ENCODE measurements around the gene DUSP2. TPM values are rescaled to one million over a fixed set of nuclear protein-coding genes. Genes with fewer than 3 reads are reported as not detected.

The DUSP2 gene, protein sequence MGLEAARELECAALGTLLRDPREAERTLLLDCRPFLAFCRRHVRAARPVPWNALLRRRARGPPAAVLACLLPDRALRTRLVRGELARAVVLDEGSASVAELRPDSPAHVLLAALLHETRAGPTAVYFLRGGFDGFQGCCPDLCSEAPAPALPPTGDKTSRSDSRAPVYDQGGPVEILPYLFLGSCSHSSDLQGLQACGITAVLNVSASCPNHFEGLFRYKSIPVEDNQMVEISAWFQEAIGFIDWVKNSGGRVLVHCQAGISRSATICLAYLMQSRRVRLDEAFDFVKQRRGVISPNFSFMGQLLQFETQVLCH
- 100 to 1,000 TPM in 2 of 5 donors, 10 to 100 TPM in 3; 37.2 to 437 (median 54.0) TPM for total RNA-seq
- 169 TPM for total RNA-seq (2013)
- total RNA-seq = 20.1 to 1,603 (median 747) reads per million in 29 experiments

DNA sequence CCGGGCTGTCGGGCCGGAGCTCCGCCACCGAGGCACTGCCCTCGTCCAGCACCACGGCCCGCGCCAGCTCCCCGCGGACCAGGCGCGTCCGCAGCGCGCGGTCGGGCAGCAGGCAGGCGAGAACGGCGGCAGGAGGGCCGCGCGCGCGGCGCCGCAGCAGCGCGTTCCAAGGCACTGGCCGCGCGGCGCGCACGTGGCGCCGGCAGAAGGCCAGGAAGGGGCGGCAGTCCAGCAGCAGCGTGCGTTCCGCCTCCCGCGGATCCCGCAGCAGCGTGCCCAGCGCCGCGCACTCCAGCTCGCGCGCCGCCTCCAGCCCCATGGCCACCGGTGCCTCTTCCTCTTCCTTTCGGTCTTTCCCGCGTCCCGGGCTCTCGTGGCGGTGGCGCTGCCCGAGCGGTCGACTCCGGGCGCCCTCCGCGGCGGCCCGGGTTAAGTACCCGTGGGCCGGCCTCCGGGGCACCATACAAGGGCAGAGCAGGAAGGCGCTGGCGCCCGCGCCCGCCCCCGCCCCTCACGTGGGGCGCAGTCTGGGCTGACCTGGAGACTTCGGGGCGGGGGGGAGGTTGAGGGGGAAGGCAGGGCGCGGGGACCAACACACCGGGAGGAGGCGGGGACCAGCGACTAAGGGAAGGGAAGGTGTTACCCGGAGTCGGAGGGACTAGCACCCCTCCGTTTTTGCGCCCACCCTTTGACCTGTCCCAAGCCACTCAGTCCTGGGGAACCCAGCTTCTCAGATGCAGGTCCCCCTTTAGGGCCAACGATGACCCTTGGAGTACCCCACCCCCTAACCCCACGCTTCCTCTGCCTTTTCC, at the start of gene DUSP2:
TSS of gene DUSP2 (minus strand) at position 405 of the 812 bp plus-strand sequence. CDS start at position 319, 86 bp downstream.
- peak within 1 kb of the TSS; percentile 90 to 97 (median 92) for H3K4me3 Mint-ChIP-seq
- H3K4me1 Mint-ChIP-seq = peaks cover 66 to 77% (median 70%) of the 10 kb centered on the region in 3 donors
- Histone ChIP-seq H3K4me1 (ENCODE audit: control insufficient read depth in 1 of 2, extremely low read depth in 1 of 2, insufficient read depth in 2 of 2, low read length in 2 of 2) (peaks cover 34 to 87% of the 10 kb centered on the region in 2 experiments), H3K9me3 (no peaks in the 10 kb centered on the region), H3K4me3 (ENCODE audit: control insufficient read depth in 1 of 2, extremely low read depth in 1 of 2, low read length in 1 of 2) (peak within 1 kb of the TSS; percentile 77 to 89), H3K27ac (ENCODE audit: low read length) (peak within 1 kb of the TSS; percentile 95), H3K27me3 (replicated peaks in 1 of 2; ENCODE audit: control insufficient read depth in 2 of 2, extremely low read depth in 1 of 2, insufficient read depth in 2 of 2, low read length in 1 of 2) (no peaks in the 10 kb centered on the region), H3K36me3 (ENCODE audit: control insufficient read depth in 2 of 2, extremely low read depth in 1 of 2, insufficient read depth in 1 of 2, low read length in 1 of 2) (peaks cover 6 to 16% of the 10 kb centered on the region in 2 donors)
- 1% methylated on average over 81 of the region's 94 CpGs for WGBS (ENCODE audit: insufficient coverage)
- H3K27me3 Mint-ChIP-seq = no peaks in the 10 kb centered on the region
- H3K27ac Mint-ChIP-seq = peak within 1 kb of the TSS; percentile 97 to 99
- POLR2A ChIA-PET = interaction anchor here in 1 of 2 donors (0.8 kb wide), 1 partner anchor 15 kb away, joined by 3 read pairs; no protein-coding TSS in a partner anchor
- peaks cover 13% of the 10 kb centered on the region for H3K36me3 Mint-ChIP-seq
- peak; percentile 46 to 65 (median 63) for ATAC-seq (replicated peaks in 1 of 4)
- peak; percentile 74 to 93 (median 83) for DNase-seq
- CTCF ChIA-PET = interaction anchor here in 1 of 2 donors (1.7 to 4.1 kb wide), 2 partner anchors 29 to 30 kb away, joined by 7 to 33 read pairs; no protein-coding TSS in a partner anchor
- no peaks in the 10 kb centered on the region for H3K9me3 Mint-ChIP-seq

DNA sequence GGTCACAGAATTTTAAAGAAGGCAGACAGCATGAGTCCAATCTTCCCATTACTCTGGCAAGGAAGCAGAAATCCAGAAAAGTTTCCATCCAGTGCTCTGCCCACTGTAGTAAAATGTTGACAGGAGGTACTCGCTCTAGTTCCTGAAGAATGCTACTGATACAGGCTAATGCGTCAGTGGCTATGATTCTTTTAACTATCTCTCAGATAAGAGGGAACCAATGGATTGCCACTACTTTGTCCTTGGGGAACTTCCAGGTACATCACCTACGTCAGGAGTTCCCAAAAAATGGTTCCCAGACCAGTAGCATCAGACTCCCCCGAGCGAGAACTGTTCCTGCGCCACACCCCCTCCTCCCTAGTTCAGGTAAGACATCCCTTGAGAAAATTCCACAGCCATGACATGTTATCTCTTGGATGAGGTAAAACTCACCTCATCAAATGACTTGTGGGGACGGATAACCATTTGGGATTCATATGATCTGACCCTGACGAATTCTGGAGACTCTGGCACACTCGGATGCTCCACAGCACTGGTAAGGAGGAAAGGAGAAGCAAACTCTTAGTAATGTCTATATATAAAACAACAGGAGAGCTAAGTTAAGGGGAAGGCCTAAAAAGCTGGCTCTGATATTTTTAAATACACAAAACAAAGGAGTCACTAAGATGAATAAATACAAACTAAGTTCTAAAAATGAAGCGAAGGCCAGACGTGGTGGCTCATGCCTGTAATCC, 46.9 kb upstream of the DUSP2 start:
- DNase-seq = no peak
- no peaks in the 10 kb centered on the region for H3K9me3 ChIP-seq
- Mint-ChIP-seq H3K27me3 (no peaks in the 10 kb centered on the region), H3K9me3 (no peaks in the 10 kb centered on the region), H3K4me1 (peaks cover 7 to 21% (median 19%) of the 10 kb centered on the region in 3 donors), H3K36me3 (peaks cover 47% of the 10 kb centered on the region), H3K27ac (no peak overlapping the region), H3K4me3 (no peak overlapping the region)
- H3K27ac ChIP-seq (ENCODE audit: low read length) = no peak overlapping the region
- ATAC-seq (replicated peaks in 1 of 4) = no peak
- peaks cover 14 to 69% of the 10 kb centered on the region in 2 donors for H3K36me3 ChIP-seq (ENCODE audit: control insufficient read depth in 2 of 2, extremely low read depth in 1 of 2, insufficient read depth in 1 of 2, low read length in 1 of 2)
- H3K4me1 ChIP-seq (ENCODE audit: control insufficient read depth in 1 of 2, extremely low read depth in 1 of 2, insufficient read depth in 2 of 2, low read length in 2 of 2) = peaks cover 0 to 8% of the 10 kb centered on the region in 2 experiments
- CTCF ChIA-PET = no interaction called here
- no peaks in the 10 kb centered on the region for H3K27me3 ChIP-seq (replicated peaks in 1 of 2; ENCODE audit: control insufficient read depth in 2 of 2, extremely low read depth in 1 of 2, insufficient read depth in 2 of 2, low read length in 1 of 2)
- WGBS (ENCODE audit: insufficient coverage) = 100% methylated on average over 3 of the region's 11 CpGs
- POLR2A ChIA-PET = no interaction called here
- H3K4me3 ChIP-seq (ENCODE audit: control insufficient read depth in 1 of 2, extremely low read depth in 1 of 2, low read length in 1 of 2) = no peak overlapping the region

DNA sequence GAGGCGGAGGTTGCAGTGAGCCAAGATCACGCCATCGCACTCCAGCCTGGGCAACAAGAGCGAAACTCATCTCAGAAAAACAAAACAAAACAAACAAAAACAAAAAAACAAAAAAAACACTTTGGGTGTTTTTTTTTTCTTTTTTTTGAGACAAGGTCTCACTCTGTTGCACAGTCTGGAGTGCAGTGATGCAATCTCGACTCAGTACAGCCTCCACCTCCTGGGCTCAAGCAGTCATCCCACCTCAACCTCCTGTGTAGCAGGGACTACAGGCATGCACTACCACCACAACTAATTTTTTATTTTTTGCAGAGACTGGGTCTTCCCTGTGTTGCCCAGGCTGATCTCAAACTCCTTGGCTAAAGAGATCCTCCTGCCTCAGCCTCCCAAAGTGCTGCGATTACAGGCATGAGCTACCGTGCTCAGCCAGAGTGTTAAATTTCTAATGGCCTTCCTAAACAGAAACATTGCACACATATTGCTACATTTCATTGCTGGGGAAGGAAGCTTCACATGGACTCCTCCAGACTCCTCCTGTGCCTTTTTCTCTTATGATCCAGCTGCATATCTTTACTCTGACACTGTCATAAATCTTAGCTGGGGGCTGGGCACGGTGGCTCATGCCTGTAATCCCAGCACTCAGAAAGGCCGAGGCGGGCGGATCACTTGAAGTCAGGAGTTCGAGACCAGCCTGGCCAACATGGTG, 43.7 kb upstream of the DUSP2 start:
- Mint-ChIP-seq H3K4me1 (peaks cover 6 to 10% (median 8%) of the 10 kb centered on the region in 3 donors), H3K9me3 (no peaks in the 10 kb centered on the region), H3K4me3 (no peak overlapping the region), H3K36me3 (peaks cover 65% of the 10 kb centered on the region), H3K27me3 (no peaks in the 10 kb centered on the region), H3K27ac (no peak overlapping the region)
- DNase-seq = no peak
- Histone ChIP-seq H3K27me3 (replicated peaks in 1 of 2; ENCODE audit: control insufficient read depth in 2 of 2, extremely low read depth in 1 of 2, insufficient read depth in 2 of 2, low read length in 1 of 2) (no peaks in the 10 kb centered on the region), H3K36me3 (ENCODE audit: control insufficient read depth in 2 of 2, extremely low read depth in 1 of 2, insufficient read depth in 1 of 2, low read length in 1 of 2) (peaks cover 16 to 88% of the 10 kb centered on the region in 2 donors), H3K9me3 (no peaks in the 10 kb centered on the region), H3K27ac (ENCODE audit: low read length) (no peak overlapping the region), H3K4me3 (ENCODE audit: control insufficient read depth in 1 of 2, extremely low read depth in 1 of 2, low read length in 1 of 2) (no peak overlapping the region), H3K4me1 (ENCODE audit: control insufficient read depth in 1 of 2, extremely low read depth in 1 of 2, insufficient read depth in 2 of 2, low read length in 2 of 2) (peaks cover 0 to 2% of the 10 kb centered on the region in 2 experiments)
- POLR2A ChIA-PET = no interaction called here
- 100% methylated on average over 6 of the region's 12 CpGs for WGBS (ENCODE audit: insufficient coverage)
- ATAC-seq (replicated peaks in 1 of 4) = no peak
- CTCF ChIA-PET = interaction anchor here in 1 of 2 donors (0.6 kb wide), 2 partner anchors 64 to 221 kb away, joined by 4 to 7 read pairs; no protein-coding TSS in a partner anchor

DNA sequence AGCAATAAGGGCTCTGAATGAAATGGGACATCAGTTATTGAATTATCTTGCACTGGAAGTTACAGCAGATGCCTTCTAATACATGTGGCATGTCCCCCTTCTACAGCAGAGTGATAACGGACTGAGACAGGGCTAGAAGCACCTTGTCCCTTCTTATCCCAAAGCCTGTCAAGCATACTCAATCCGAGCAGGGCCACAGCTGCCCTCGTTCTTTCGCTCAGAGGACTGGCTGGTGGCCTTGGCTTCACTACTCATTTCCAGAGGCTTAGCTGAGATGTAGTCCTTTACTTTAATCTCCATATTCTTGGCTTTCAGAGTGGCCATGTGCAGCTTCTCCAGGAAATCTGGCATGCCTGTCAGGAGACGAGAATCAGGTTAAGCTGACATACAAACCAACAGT, 41.3 kb upstream of the DUSP2 start:
- Mint-ChIP-seq H3K4me3 (no peak overlapping the region), H3K9me3 (no peaks in the 10 kb centered on the region), H3K36me3 (peaks cover 44% of the 10 kb centered on the region), H3K27me3 (no peaks in the 10 kb centered on the region), H3K27ac (no peak overlapping the region), H3K4me1 (no peaks in the 10 kb centered on the region)
- WGBS (ENCODE audit: insufficient coverage) = 94% methylated on average over 2 of the region's 5 CpGs
- H3K9me3 ChIP-seq = no peaks in the 10 kb centered on the region
- DNase-seq (no peak), ATAC-seq (replicated peaks in 1 of 4) (no peak)
- no peak overlapping the region for H3K4me3 ChIP-seq (ENCODE audit: control insufficient read depth in 1 of 2, extremely low read depth in 1 of 2, low read length in 1 of 2)
- H3K27ac ChIP-seq (ENCODE audit: low read length) = no peak overlapping the region
- no peaks in the 10 kb centered on the region for H3K27me3 ChIP-seq (replicated peaks in 1 of 2; ENCODE audit: control insufficient read depth in 2 of 2, extremely low read depth in 1 of 2, insufficient read depth in 2 of 2, low read length in 1 of 2)
- H3K4me1 ChIP-seq (ENCODE audit: control insufficient read depth in 1 of 2, extremely low read depth in 1 of 2, insufficient read depth in 2 of 2, low read length in 2 of 2) = no peaks in the 10 kb centered on the region
- CTCF ChIA-PET = no interaction called here
- POLR2A ChIA-PET = no interaction called here
- peaks cover 4 to 65% of the 10 kb centered on the region in 2 donors for H3K36me3 ChIP-seq (ENCODE audit: control insufficient read depth in 2 of 2, extremely low read depth in 1 of 2, insufficient read depth in 1 of 2, low read length in 1 of 2)

DNA sequence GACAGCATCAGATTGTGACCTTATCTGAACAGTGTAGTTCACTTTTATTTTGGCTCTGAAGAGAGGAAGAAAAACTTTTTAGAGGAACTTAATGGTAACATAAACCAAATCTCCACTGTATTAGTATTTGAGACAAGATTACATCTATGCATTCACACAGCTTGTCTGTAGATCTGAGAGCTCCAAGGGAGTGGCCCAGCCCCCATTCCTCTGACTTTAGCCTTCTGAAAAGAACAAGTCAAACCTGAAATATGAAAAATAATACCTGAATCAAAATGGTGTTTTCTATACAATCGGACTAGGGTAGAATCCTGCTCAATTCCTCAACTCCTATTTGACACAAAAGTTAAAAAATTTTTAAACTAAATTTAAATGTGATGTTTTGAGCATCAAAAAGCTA, 40.3 kb upstream of the DUSP2 start:
- Mint-ChIP-seq H3K4me3 (no peak overlapping the region), H3K4me1 (peaks cover 3 to 6% (median 4%) of the 10 kb centered on the region in 3 donors), H3K27me3 (no peaks in the 10 kb centered on the region), H3K27ac (peak overlapping the region in 1 of 2 donors; percentile 3), H3K36me3 (peaks cover 39% of the 10 kb centered on the region), H3K9me3 (no peaks in the 10 kb centered on the region)
- Histone ChIP-seq H3K4me3 (ENCODE audit: control insufficient read depth in 1 of 2, extremely low read depth in 1 of 2, low read length in 1 of 2) (no peak overlapping the region), H3K36me3 (ENCODE audit: control insufficient read depth in 2 of 2, extremely low read depth in 1 of 2, insufficient read depth in 1 of 2, low read length in 1 of 2) (peaks cover 4 to 55% of the 10 kb centered on the region in 2 donors), H3K27ac (ENCODE audit: low read length) (no peak overlapping the region), H3K4me1 (ENCODE audit: control insufficient read depth in 1 of 2, extremely low read depth in 1 of 2, insufficient read depth in 2 of 2, low read length in 2 of 2) (no peaks in the 10 kb centered on the region), H3K27me3 (replicated peaks in 1 of 2; ENCODE audit: control insufficient read depth in 2 of 2, extremely low read depth in 1 of 2, insufficient read depth in 2 of 2, low read length in 1 of 2) (no peaks in the 10 kb centered on the region), H3K9me3 (no peaks in the 10 kb centered on the region)
- ChIA-PET CTCF (interaction anchor here in 1 of 2 donors (0.7 kb wide), 2 partner anchors 23 to 93 kb away, joined by 3 to 4 read pairs; no protein-coding TSS in a partner anchor), POLR2A (no interaction called here)
- no CpG with 5 or more reads among the region's 1 CpG for WGBS (ENCODE audit: insufficient coverage)
- ATAC-seq (replicated peaks in 1 of 4) (no peak), DNase-seq (no peak)
